AG04450 (cell line): ENCODE measurements around the gene C3orf18. TPM values are rescaled to one million over a fixed set of nuclear protein-coding genes. Genes with fewer than 3 reads are reported as not detected.
A peak's percentile ranks its signal among the peaks of the same experiment; 100 is the strongest.

Source experiments
- CTCF ChIA-PET: fragments of 300-600, 350-600 bp; formaldehyde crosslinking; extraction: SDS; loops from one replicate; lab custom pipeline; 2022; ENCODE audit warnings: antibody characterized with exemption, inconsistent platforms; lab: Charles Lee
- POLR2A ChIA-PET: fragments of 350-600 bp; formaldehyde crosslinking; extraction: SDS; loops from one replicate; lab custom pipeline; 2021; ENCODE audit warnings: antibody characterized with exemption, inconsistent platforms; lab: Yijun Ruan, JAX
- DNase-seq: peaks from one replicate; pipeline ENCODE4 v3.0.0-alpha.2; 2011; ENCODE audit warnings: low read depth, low spot score
- H3K27ac ChIP-seq: one replicate; pipeline ENCODE4 v1.5.1; 2012; ENCODE audit warnings: low read depth, low read length, control low read depth
- H3K27me3 ChIP-seq: one replicate; pipeline ENCODE4 v1.6.0; 2012; ENCODE audit warnings: low read length; ENCODE audit not compliant: control insufficient read depth, insufficient read depth
- H3K4me3 ChIP-seq: 2 replicates; pipeline ENCODE4 v1.5.1; 2011; ENCODE audit warnings: mild to moderate bottlenecking, low read depth, low read length, control low read depth
- H3K9me3 ChIP-seq: 2 replicates; pipeline ENCODE4 v1.5.1; 2012; ENCODE audit warnings: low read length; ENCODE audit not compliant: control insufficient read depth, insufficient read depth
- polyA plus RNA-seq: library from polyadenylated mRNA; depleted of rRNA; stranded (reverse); fragments of >200 nt; gene quantifications from 2 replicates; pipeline ENCODE4 v1.2.3, GENCODE V29; 2011
- TF ChIP-seq, protein P1 (sequence below): IDR thresholded peaks from 2 replicates; pipeline ENCODE4 v1.5.1; 2011; ENCODE audit warnings: low read depth, low read length, control low read depth, inconsistent platforms

The C3orf18 gene
- polyA plus RNA-seq, 1 experiment = 10.0 TPM

DNA sequence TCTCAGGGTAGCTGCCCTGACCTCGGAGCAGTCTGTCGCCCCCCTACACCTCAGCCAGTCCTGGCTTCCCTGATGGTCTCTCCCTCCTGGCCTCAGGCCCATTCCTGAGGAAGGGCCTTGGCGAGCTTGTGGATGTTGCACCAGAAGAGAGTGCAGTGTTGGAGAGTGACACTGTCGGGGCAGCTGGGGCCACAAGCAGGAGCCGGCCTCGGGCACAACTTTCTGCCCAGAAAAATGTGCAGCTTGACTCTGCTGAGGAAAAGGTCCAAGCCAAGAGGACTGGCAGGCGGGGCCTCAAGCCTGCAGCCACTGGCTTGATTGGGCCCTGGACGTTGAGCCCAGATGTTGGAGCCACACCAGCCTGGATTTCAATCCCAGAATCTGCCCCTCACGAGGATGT is 14.5 kb upstream of the C3orf18 start:
- H3K9me3 ChIP-seq = no peaks in the 10 kb centered on the region
- no peak overlapping the region for H3K4me3 ChIP-seq
- DNase-seq = no peak
- POLR2A ChIA-PET = no interaction called here
- no peaks in the 10 kb centered on the region for H3K27me3 ChIP-seq
- no peak overlapping the region for H3K27ac ChIP-seq
- TF ChIP-seq, protein P1, sequence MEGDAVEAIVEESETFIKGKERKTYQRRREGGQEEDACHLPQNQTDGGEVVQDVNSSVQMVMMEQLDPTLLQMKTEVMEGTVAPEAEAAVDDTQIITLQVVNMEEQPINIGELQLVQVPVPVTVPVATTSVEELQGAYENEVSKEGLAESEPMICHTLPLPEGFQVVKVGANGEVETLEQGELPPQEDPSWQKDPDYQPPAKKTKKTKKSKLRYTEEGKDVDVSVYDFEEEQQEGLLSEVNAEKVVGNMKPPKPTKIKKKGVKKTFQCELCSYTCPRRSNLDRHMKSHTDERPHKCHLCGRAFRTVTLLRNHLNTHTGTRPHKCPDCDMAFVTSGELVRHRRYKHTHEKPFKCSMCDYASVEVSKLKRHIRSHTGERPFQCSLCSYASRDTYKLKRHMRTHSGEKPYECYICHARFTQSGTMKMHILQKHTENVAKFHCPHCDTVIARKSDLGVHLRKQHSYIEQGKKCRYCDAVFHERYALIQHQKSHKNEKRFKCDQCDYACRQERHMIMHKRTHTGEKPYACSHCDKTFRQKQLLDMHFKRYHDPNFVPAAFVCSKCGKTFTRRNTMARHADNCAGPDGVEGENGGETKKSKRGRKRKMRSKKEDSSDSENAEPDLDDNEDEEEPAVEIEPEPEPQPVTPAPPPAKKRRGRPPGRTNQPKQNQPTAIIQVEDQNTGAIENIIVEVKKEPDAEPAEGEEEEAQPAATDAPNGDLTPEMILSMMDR = no peak
- CTCF ChIA-PET = no interaction called here

DNA sequence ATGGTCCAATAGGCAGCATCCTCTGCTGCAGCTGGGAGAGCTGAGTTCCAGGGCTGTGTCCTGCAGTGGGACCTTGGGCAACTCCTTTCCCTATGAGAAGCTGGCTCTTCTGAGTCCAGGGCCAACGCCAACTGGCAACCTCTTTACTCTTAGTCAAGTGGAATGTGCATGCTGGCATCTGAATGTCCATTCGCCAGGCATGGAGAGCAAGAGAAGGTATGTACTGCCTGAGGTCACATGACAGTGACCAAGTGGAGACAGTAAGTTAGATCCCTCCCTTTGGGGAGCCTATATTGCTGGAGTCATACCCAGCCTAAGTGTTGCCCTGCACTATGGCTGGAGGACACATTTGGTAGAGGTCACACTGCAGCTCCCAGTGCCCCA is 13.9 kb upstream of the C3orf18 start:
- no peak overlapping the region for H3K27ac ChIP-seq
- ChIA-PET CTCF (interaction anchor here (0.6 to 1.6 kb wide), 4 partner anchors 9 to 1386 kb away, joined by 4 to 6 read pairs (median 6); partner anchors contain the start of gene PCBP4), POLR2A (interaction anchor here (0.8 kb wide), 1 partner anchor 13 kb away, joined by 3 read pairs; no protein-coding TSS in a partner anchor)

DNA sequence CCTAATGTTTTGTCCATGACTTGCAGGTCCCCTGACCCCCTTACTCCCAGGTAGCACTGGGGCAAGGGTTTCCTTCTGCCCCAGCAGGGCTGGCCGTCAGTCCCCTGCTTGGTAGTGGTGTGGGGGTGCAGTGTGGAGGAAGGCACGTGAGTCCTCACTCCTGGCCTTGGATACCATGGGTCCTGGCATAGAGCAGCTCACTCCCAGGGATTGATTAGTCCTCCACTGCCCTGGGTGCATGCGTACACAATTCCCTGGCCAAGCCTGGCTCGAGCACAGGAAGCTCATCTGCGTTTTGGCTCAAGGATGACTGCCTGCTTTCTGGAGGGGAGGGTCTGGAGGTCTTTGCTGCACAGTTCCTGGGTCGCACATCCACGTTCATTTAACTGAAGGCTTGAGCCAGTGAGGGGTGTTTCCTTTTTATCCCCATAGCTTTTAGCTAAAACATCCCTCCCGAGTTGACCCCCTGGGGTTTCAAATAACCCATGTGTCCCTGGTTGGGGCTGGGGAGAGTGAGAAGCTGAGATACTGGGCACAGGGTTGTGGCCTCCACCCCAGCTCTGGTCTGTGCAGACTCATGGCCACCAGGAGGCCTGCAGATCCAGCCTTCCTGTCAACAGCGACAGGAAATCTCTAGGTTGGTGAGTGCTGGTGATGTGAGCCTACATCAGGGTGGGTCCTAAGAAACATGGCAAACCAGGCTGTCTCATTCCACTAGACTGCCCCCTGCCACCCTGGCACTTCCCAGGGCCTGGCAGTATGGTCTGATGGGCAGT is 13.3 kb upstream of the C3orf18 start:
- Histone ChIP-seq H3K4me3 (no peak overlapping the region), H3K27me3 (no peaks in the 10 kb centered on the region), H3K9me3 (no peaks in the 10 kb centered on the region), H3K27ac (no peak overlapping the region)
- ChIA-PET POLR2A (interaction anchor here (0.8 kb wide), 1 partner anchor 12 kb away, joined by 3 read pairs; no protein-coding TSS in a partner anchor), CTCF (interaction anchor here (0.6 to 1.6 kb wide), 5 partner anchors 9 to 1387 kb away, joined by 3 to 6 read pairs (median 5); partner anchors contain the start of gene PCBP4)
- TF ChIP-seq, protein P1 = 0 out of 2 replicates have a peak, but pooled peaks have one; percentile 8
- no peak for DNase-seq

More for the DNA sequence above, 13.9 kb upstream of the C3orf18 start:
- DNase-seq = no peak
- no peaks in the 10 kb centered on the region for H3K27me3 ChIP-seq
- TF ChIP-seq, protein P1 = no peak
- no peak overlapping the region for H3K4me3 ChIP-seq
- no peaks in the 10 kb centered on the region for H3K9me3 ChIP-seq

GRCh38 chr3:50577348-50577747 is 9.8 kb upstream of the C3orf18 start:
- Histone ChIP-seq H3K4me3 (no peak overlapping the region), H3K27me3 (no peaks in the 10 kb centered on the region), H3K9me3 (no peaks in the 10 kb centered on the region), H3K27ac (no peak overlapping the region)
- POLR2A ChIA-PET = interaction anchor here (2.2 kb wide), 1 partner anchor 8 kb away, joined by 11 read pairs; the partner anchor contains the start of gene HEMK1
- DNase-seq = no peak
- CTCF ChIA-PET = interaction anchor here (14.4 kb wide), 1 partner anchor 36 kb away, joined by 436 read pairs; the partner anchor contains the start of genes CISH and MAPKAPK3
- TF ChIP-seq, protein P1 = no peak

DNA sequence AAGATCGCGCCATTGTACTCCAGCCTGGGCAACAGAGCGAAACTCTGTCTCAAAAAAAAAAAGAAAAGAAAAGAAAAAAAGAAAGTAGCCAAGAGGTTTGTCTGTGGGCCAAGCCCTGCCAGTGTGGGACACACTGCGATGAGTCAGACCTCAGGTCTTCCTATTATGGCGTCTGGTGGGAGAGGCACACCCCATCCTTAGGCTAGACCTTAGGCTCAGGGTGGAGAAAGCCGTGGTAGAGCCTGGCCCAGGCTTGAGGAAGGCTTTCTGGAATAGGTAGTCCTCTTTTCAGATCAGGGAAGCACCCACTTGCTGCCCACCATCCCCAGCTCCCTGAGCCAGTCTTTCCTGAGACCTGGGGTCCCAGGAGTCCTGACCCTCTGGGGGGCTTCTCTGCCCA is 7.8 kb upstream of the C3orf18 start:
- CTCF ChIA-PET = interaction anchor here (1.9 to 14.4 kb wide), 2 partner anchors 38 to 814 kb away, joined by 6 to 436 read pairs; partner anchors contain the start of genes CISH and MAPKAPK3
- TF ChIP-seq, protein P1 = no peak
- H3K4me3 ChIP-seq = no peak overlapping the region
- POLR2A ChIA-PET = no interaction called here
- H3K27ac ChIP-seq = no peak overlapping the region
- H3K27me3 ChIP-seq = no peaks in the 10 kb centered on the region
- no peak for DNase-seq
- no peaks in the 10 kb centered on the region for H3K9me3 ChIP-seq
